Effector CD8-positive, alpha-beta T cell (primary cell): ENCODE measurements around the gene MYO16.
"Not testable (repeated sequence)": the region's sequence is repeated elsewhere in the genome, so short reads cannot be mapped to it uniquely, and the experiment has no call there.

Source experiments
- DNase-seq: peaks from one replicate; lab custom pipeline; 2025; lab: John Stamatoyannopoulos, UW

MYO16 gene

GRCh38 chr13:108742701-108743451, 113.5 kb downstream of the MYO16 start:
- no peak for DNase-seq

- no peak for DNase-seq
These were observed 114.1 kb downstream of the MYO16 start for GRCh38 chr13:108743522-108743921.

- DNase-seq: no peak
These were observed 118.4 kb downstream of the MYO16 start for GRCh38 chr13:108747843-108748242.

- no peak for DNase-seq
These were observed 122.9 kb downstream of the MYO16 start for GRCh38 chr13:108752276-108752675.

- no peak for DNase-seq
These were observed 125.7 kb downstream of the MYO16 start for GRCh38 chr13:108755083-108755482.

- DNase-seq: no peak
These were observed 130.7 kb downstream of the MYO16 start for GRCh38 chr13:108760129-108760528.

GRCh38 chr13:108760541-108760940, 131.1 kb downstream of the MYO16 start:
- no peak for DNase-seq

GRCh38 chr13:108768035-108768434, 138.6 kb downstream of the MYO16 start:
- DNase-seq: no peak

GRCh38 chr13:108769213-108770070, 140.0 kb downstream of the MYO16 start:
- DNase-seq: no peak

- no peak for DNase-seq
These were observed 146.2 kb downstream of the MYO16 start for GRCh38 chr13:108775597-108775996.

- DNase-seq: no peak
These were observed 147.2 kb downstream of the MYO16 start for GRCh38 chr13:108776650-108777049.

- no peak for DNase-seq
These were observed 148.3 kb downstream of the MYO16 start for GRCh38 chr13:108777421-108778420.

GRCh38 chr13:108779308-108779707, 149.9 kb downstream of the MYO16 start:
- no peak for DNase-seq

- DNase-seq: no peak
These were observed 151.3 kb downstream of the MYO16 start for GRCh38 chr13:108780706-108781105.

- DNase-seq: no peak
These were observed 151.9 kb downstream of the MYO16 start for GRCh38 chr13:108781312-108781711.

GRCh38 chr13:108782480-108782879, 153.1 kb downstream of the MYO16 start:
- DNase-seq: not testable (repeated sequence)

- no peak for DNase-seq
These were observed 156.4 kb downstream of the MYO16 start for GRCh38 chr13:108785844-108786243.

GRCh38 chr13:108786456-108787200, 157.2 kb downstream of the MYO16 start:
- DNase-seq: no peak

GRCh38 chr13:108787700-108788414, 158.4 kb downstream of the MYO16 start:
- DNase-seq: no peak

- no peak for DNase-seq
These were observed 160.1 kb downstream of the MYO16 start for GRCh38 chr13:108789476-108789875.
